OCI-LY1 (cell line): ENCODE data around the gene PCNX2.

Source experiments
- H2AFZ ChIP-seq: fragments of 200-600 bp; sonication (generic), shearing (Covaris generic); 2 replicates; pipeline ENCODE4 v1.6.0; 2014; ENCODE audit warnings: antibody characterized with exemption, mild to moderate bottlenecking, low read length
- H3F3A ChIP-seq: fragments of 200-600 bp; sonication (generic), shearing (Covaris generic); 2 replicates; pipeline ENCODE4 v1.6.0; 2014; ENCODE audit warnings: mild to moderate bottlenecking, antibody characterized with exemption, low read length, moderate library complexity; ENCODE audit not compliant: insufficient read depth
- H3K27ac ChIP-seq: fragments of 200-600 bp; sonication (generic); 2 replicates; pipeline ENCODE4 v1.5.1; 2014; ENCODE audit warnings: low read length, mixed run types, mild to moderate bottlenecking, low read depth; ENCODE audit not compliant: poor library complexity, severe bottlenecking
- H3K27me3 ChIP-seq: fragments of 200-600 bp; sonication (generic); 2 replicates; pipeline ENCODE4 v1.6.0; 2014; ENCODE audit warnings: antibody characterized with exemption, mild to moderate bottlenecking, low read length, moderate library complexity; ENCODE audit not compliant: insufficient read depth
- H3K36me3 ChIP-seq: fragments of 200-600 bp; sonication (generic); 2 replicates; pipeline ENCODE4 v1.6.1; 2014; ENCODE audit warnings: mild to moderate bottlenecking, antibody characterized with exemption, low read length, moderate library complexity, mixed read lengths; ENCODE audit not compliant: insufficient read depth
- H3K4me1 ChIP-seq: fragments of 200-600 bp; sonication (generic); 2 replicates; pipeline ENCODE4 v1.5.1; 2014; ENCODE audit warnings: mild to moderate bottlenecking, low read length, moderate library complexity; ENCODE audit not compliant: insufficient read depth, severe bottlenecking
- H3K4me2 ChIP-seq: fragments of 200-600 bp; sonication (generic), shearing (Covaris generic); 2 replicates; pipeline ENCODE4 v1.6.1; 2014; ENCODE audit warnings: low read length
- H3K4me3 ChIP-seq: fragments of 200-600 bp; sonication (generic); 2 replicates; pipeline ENCODE4 v1.5.1; 2014; ENCODE audit warnings: low read length, low read depth, mild to moderate bottlenecking, mixed read lengths; ENCODE audit not compliant: poor library complexity, severe bottlenecking
- H3K79me2 ChIP-seq: fragments of 200-600 bp; shearing (Covaris generic); 2 replicates; pipeline ENCODE4 v1.6.1; 2016; ENCODE audit warnings: mixed run types, low read length, mixed read lengths; ENCODE audit not compliant: insufficient read depth
- H3K9ac ChIP-seq: fragments of 200-600 bp; sonication (generic), shearing (Covaris generic); 2 replicates; pipeline ENCODE4 v1.6.1; 2014; ENCODE audit warnings: mild to moderate bottlenecking, low read length, mixed read lengths
- H3K9me2 ChIP-seq: fragments of 200-600 bp; sonication (generic), shearing (Covaris generic); 2 replicates; pipeline ENCODE4 v1.6.1; 2014; ENCODE audit warnings: low read depth, mild to moderate bottlenecking, low read length, mixed read lengths
- H3K9me3 ChIP-seq: fragments of 200-600 bp; shearing (Covaris generic); 2 replicates; pipeline ENCODE4 v1.6.1; 2014; ENCODE audit warnings: low read length, mixed read lengths
- H4K20me1 ChIP-seq: fragments of 200-600 bp; sonication (generic), shearing (Covaris generic); 2 replicates; pipeline ENCODE4 v1.6.0; 2016; ENCODE audit warnings: mild to moderate bottlenecking, low read length; ENCODE audit not compliant: insufficient read depth
- CTCF ChIP-seq: fragments of 200-600 bp; sonication (generic), shearing (Covaris generic); IDR thresholded peaks from 2 replicates; pipeline ENCODE4 v1.5.1; 2017; ENCODE audit warnings: mild to moderate bottlenecking, antibody characterized with exemption, low read length, moderate library complexity, mixed read lengths
- EZH2 ChIP-seq: fragments of 200-600 bp; sonication (generic), shearing (Covaris generic); IDR thresholded peaks from 2 replicates; pipeline ENCODE4 v1.8.0; 2017; ENCODE audit warnings: borderline replicate concordance, mixed run types, mild to moderate bottlenecking, antibody characterized with exemption, low read length, moderate library complexity, mixed read lengths

PCNX2 gene

GRCh38 chr1:233337505-233337904, 42.0 kb upstream of the PCNX2 start:
- Histone ChIP-seq H3K9ac (no peak overlapping the region), H3K79me2 (no peaks in the 10 kb centered on the region), H3K4me1 (no peaks in the 10 kb centered on the region), H3K27ac (no peak overlapping the region), H3K27me3 (no peaks in the 10 kb centered on the region), H3K9me3 (no peaks in the 10 kb centered on the region), H3K4me2 (no peak overlapping the region), H3K36me3 (no peaks in the 10 kb centered on the region), H4K20me1 (no peaks in the 10 kb centered on the region), H3K9me2 (no peaks in the 10 kb centered on the region), H2AFZ (no peak overlapping the region), H3F3A (no peaks in the 10 kb centered on the region), H3K4me3 (no peak overlapping the region)
- TF ChIP-seq CTCF (no peak), EZH2 (no peak)

GRCh38 chr1:233336554-233337456, 41.3 kb upstream of the PCNX2 start:
- Histone ChIP-seq H3K4me1 (no peaks in the 10 kb centered on the region), H3K9me3 (no peaks in the 10 kb centered on the region), H4K20me1 (no peaks in the 10 kb centered on the region), H3K9ac (no peak overlapping the region), H3K27ac (no peak overlapping the region), H3K36me3 (no peaks in the 10 kb centered on the region), H3K4me3 (no peak overlapping the region), H3K79me2 (no peaks in the 10 kb centered on the region), H3K4me2 (no peak overlapping the region), H3F3A (no peaks in the 10 kb centered on the region), H3K27me3 (no peaks in the 10 kb centered on the region), H3K9me2 (no peaks in the 10 kb centered on the region), H2AFZ (no peak overlapping the region)
- no peak for TF ChIP-seq CTCF
- no peak for TF ChIP-seq EZH2

- no peaks in the 10 kb centered on the region for H3K79me2 ChIP-seq
- H2AFZ ChIP-seq = no peak overlapping the region
- H3K4me3 ChIP-seq = no peak overlapping the region
- TF ChIP-seq EZH2 (no peak), CTCF (no peak)
- no peaks in the 10 kb centered on the region for H3K27me3 ChIP-seq
- H3K36me3 ChIP-seq = no peaks in the 10 kb centered on the region
- H3K27ac ChIP-seq = no peak overlapping the region
- H3K9me2 ChIP-seq = no peaks in the 10 kb centered on the region
- H3K9me3 ChIP-seq = no peaks in the 10 kb centered on the region
- no peaks in the 10 kb centered on the region for H3F3A ChIP-seq
- H3K4me2 ChIP-seq = no peak overlapping the region
- H4K20me1 ChIP-seq = no peaks in the 10 kb centered on the region
- H3K4me1 ChIP-seq = no peaks in the 10 kb centered on the region
- H3K9ac ChIP-seq = no peak overlapping the region
Measured at GRCh38 chr1:233334092-233334491, 38.6 kb upstream of the PCNX2 start.
